OCI-LY1 (cell line): Measurements from ENCODE around the gene PRL.
A peak's percentile ranks its signal among the peaks of the same experiment; 100 is the strongest.

Experiments used
- H2AFZ ChIP-seq: fragments of 200-600 bp; sonication (generic), shearing (Covaris generic); 2 replicates; pipeline ENCODE4 v1.6.0; 2014; ENCODE audit warnings: antibody characterized with exemption, mild to moderate bottlenecking, low read length
- H3F3A ChIP-seq: fragments of 200-600 bp; sonication (generic), shearing (Covaris generic); 2 replicates; pipeline ENCODE4 v1.6.0; 2014; ENCODE audit warnings: mild to moderate bottlenecking, antibody characterized with exemption, low read length, moderate library complexity; ENCODE audit not compliant: insufficient read depth
- H3K27ac ChIP-seq: fragments of 200-600 bp; sonication (generic); 2 replicates; pipeline ENCODE4 v1.5.1; 2014; ENCODE audit warnings: low read length, mixed run types, mild to moderate bottlenecking, low read depth; ENCODE audit not compliant: poor library complexity, severe bottlenecking
- H3K27me3 ChIP-seq: fragments of 200-600 bp; sonication (generic); 2 replicates; pipeline ENCODE4 v1.6.0; 2014; ENCODE audit warnings: antibody characterized with exemption, mild to moderate bottlenecking, low read length, moderate library complexity; ENCODE audit not compliant: insufficient read depth
- H3K36me3 ChIP-seq: fragments of 200-600 bp; sonication (generic); 2 replicates; pipeline ENCODE4 v1.6.1; 2014; ENCODE audit warnings: mild to moderate bottlenecking, antibody characterized with exemption, low read length, moderate library complexity, mixed read lengths; ENCODE audit not compliant: insufficient read depth
- H3K4me1 ChIP-seq: fragments of 200-600 bp; sonication (generic); 2 replicates; pipeline ENCODE4 v1.5.1; 2014; ENCODE audit warnings: mild to moderate bottlenecking, low read length, moderate library complexity; ENCODE audit not compliant: insufficient read depth, severe bottlenecking
- H3K4me2 ChIP-seq: fragments of 200-600 bp; sonication (generic), shearing (Covaris generic); 2 replicates; pipeline ENCODE4 v1.6.1; 2014; ENCODE audit warnings: low read length
- H3K4me3 ChIP-seq: fragments of 200-600 bp; sonication (generic); 2 replicates; pipeline ENCODE4 v1.5.1; 2014; ENCODE audit warnings: low read length, low read depth, mild to moderate bottlenecking, mixed read lengths; ENCODE audit not compliant: poor library complexity, severe bottlenecking
- H3K79me2 ChIP-seq: fragments of 200-600 bp; shearing (Covaris generic); 2 replicates; pipeline ENCODE4 v1.6.1; 2016; ENCODE audit warnings: mixed run types, low read length, mixed read lengths; ENCODE audit not compliant: insufficient read depth
- H3K9ac ChIP-seq: fragments of 200-600 bp; sonication (generic), shearing (Covaris generic); 2 replicates; pipeline ENCODE4 v1.6.1; 2014; ENCODE audit warnings: mild to moderate bottlenecking, low read length, mixed read lengths
- H3K9me2 ChIP-seq: fragments of 200-600 bp; sonication (generic), shearing (Covaris generic); 2 replicates; pipeline ENCODE4 v1.6.1; 2014; ENCODE audit warnings: low read depth, mild to moderate bottlenecking, low read length, mixed read lengths
- H3K9me3 ChIP-seq: fragments of 200-600 bp; shearing (Covaris generic); 2 replicates; pipeline ENCODE4 v1.6.1; 2014; ENCODE audit warnings: low read length, mixed read lengths
- H4K20me1 ChIP-seq: fragments of 200-600 bp; sonication (generic), shearing (Covaris generic); 2 replicates; pipeline ENCODE4 v1.6.0; 2016; ENCODE audit warnings: mild to moderate bottlenecking, low read length; ENCODE audit not compliant: insufficient read depth
- CTCF ChIP-seq: fragments of 200-600 bp; sonication (generic), shearing (Covaris generic); IDR thresholded peaks from 2 replicates; pipeline ENCODE4 v1.5.1; 2017; ENCODE audit warnings: mild to moderate bottlenecking, antibody characterized with exemption, low read length, moderate library complexity, mixed read lengths
- EZH2 ChIP-seq: fragments of 200-600 bp; sonication (generic), shearing (Covaris generic); IDR thresholded peaks from 2 replicates; pipeline ENCODE4 v1.8.0; 2017; ENCODE audit warnings: borderline replicate concordance, mixed run types, mild to moderate bottlenecking, antibody characterized with exemption, low read length, moderate library complexity, mixed read lengths

Gene PRL

GRCh38 chr6:22254886-22255285, 42.0 kb downstream of the PRL start:
- no peaks in the 10 kb centered on the region for H3K9me3 ChIP-seq
- H3K4me1 ChIP-seq, result peaks cover 12% of the 10 kb centered on the region
- no peaks in the 10 kb centered on the region for H4K20me1 ChIP-seq
- H3K9ac ChIP-seq, result no peak overlapping the region
- H3K27me3 ChIP-seq, result no peaks in the 10 kb centered on the region
- no peaks in the 10 kb centered on the region for H3K36me3 ChIP-seq
- H2AFZ ChIP-seq, result no peak overlapping the region
- H3K27ac ChIP-seq, result no peak overlapping the region
- no peak overlapping the region for H3K4me2 ChIP-seq
- no peak for TF ChIP-seq CTCF
- TF ChIP-seq EZH2, result no peak
- no peaks in the 10 kb centered on the region for H3K9me2 ChIP-seq
- no peak overlapping the region for H3K4me3 ChIP-seq
- H3F3A ChIP-seq, result no peaks in the 10 kb centered on the region
- H3K79me2 ChIP-seq, result no peaks in the 10 kb centered on the region

- Histone ChIP-seq H4K20me1 (no peaks in the 10 kb centered on the region), H3K79me2 (no peaks in the 10 kb centered on the region), H3K4me2 (no peak overlapping the region), H3K27ac (no peak overlapping the region), H3K27me3 (no peaks in the 10 kb centered on the region), H3F3A (no peaks in the 10 kb centered on the region), H3K4me3 (no peak overlapping the region), H3K9me3 (no peaks in the 10 kb centered on the region), H3K9me2 (no peaks in the 10 kb centered on the region), H3K4me1 (peaks cover 14% of the 10 kb centered on the region), H3K36me3 (no peaks in the 10 kb centered on the region), H2AFZ (0 out of 2 replicates have a peak overlapping the region, but pooled peaks have one; percentile 69), H3K9ac (no peak overlapping the region)
- TF ChIP-seq CTCF (no peak), EZH2 (no peak)
Observed at GRCh38 chr6:22253955-22254655, 42.7 kb downstream of the PRL start.

GRCh38 chr6:22251348-22251747, 45.5 kb downstream of the PRL start:
- Histone ChIP-seq H3K9me2 (no peaks in the 10 kb centered on the region), H2AFZ (no peak overlapping the region), H3K9ac (no peak overlapping the region), H3K9me3 (no peaks in the 10 kb centered on the region), H3K27me3 (no peaks in the 10 kb centered on the region), H3K79me2 (no peaks in the 10 kb centered on the region), H4K20me1 (no peaks in the 10 kb centered on the region), H3K36me3 (no peaks in the 10 kb centered on the region), H3K4me1 (peaks cover 17% of the 10 kb centered on the region), H3F3A (no peaks in the 10 kb centered on the region), H3K27ac (no peak overlapping the region), H3K4me2 (no peak overlapping the region), H3K4me3 (no peak overlapping the region)
- TF ChIP-seq EZH2 (no peak), CTCF (no peak)
